Upper lobe of right lung (tissue), 1 donor: ENCODE results near the gene GLO1. TPM values are rescaled to one million over a fixed set of nuclear protein-coding genes. Genes with fewer than 3 reads are reported as not detected.
A peak's percentile ranks its signal among the peaks of the same experiment; 100 is the strongest.

Source experiments
- ATAC-seq: fragments of 200-7000 bp; cut with Tn5 transposase; one replicate; pipeline ENCODE4 v1.9.1; 2020; ENCODE audit warnings: mild to moderate bottlenecking, moderate library complexity
- DNase-seq: peaks from one replicate; pipeline ENCODE4 v3.0.0-alpha.2; 2020
- H3K27ac ChIP-seq: fragments of 200-600 bp; one replicate; pipeline ENCODE4 v1.8.0; 2022
- H3K27me3 ChIP-seq: fragments of 200-600 bp; one replicate; pipeline ENCODE4 v1.8.0; 2022; ENCODE audit warnings: mild to moderate bottlenecking
- H3K36me3 ChIP-seq: fragments of 200-600 bp; one replicate; pipeline ENCODE4 v1.8.0; 2022
- H3K4me1 ChIP-seq: fragments of 200-600 bp; one replicate; pipeline ENCODE4 v1.8.0; 2022
- H3K4me3 ChIP-seq: fragments of 200-600 bp; one replicate; pipeline ENCODE4 v1.8.0; 2022; ENCODE audit warnings: mild to moderate bottlenecking
- H3K9me3 ChIP-seq: fragments of 200-600 bp; one replicate; pipeline ENCODE4 v1.8.0; 2022
- intact Hi-C: fragments of 100-400 bp; cut with DNase I; formaldehyde crosslinking; loops from one replicate; pipeline ENCODE4 v1.11.0; 2022
- long read RNA-seq: library from polyadenylated mRNA; unstranded; transcript quantifications from one replicate; pipeline ENCODE4 v2.0.0, GENCODE V29; 2021
- total RNA-seq: library from RNA; stranded (reverse); fragmentation: NEBNext Ultra II Directional; extraction: Animal tissue kit (Norgen Biotek cat#: 25700); gene quantifications from one replicate; pipeline ENCODE4 v1.2.1, GENCODE V29; 2021
- TF ChIP-seq, protein P1 (sequence below): fragments of 200-600 bp; IDR thresholded peaks from one replicate; pipeline ENCODE4 v1.8.0; 2022; ENCODE audit warnings: antibody characterized with exemption
- donor health status: DM: no; HTN: yes; CAD: no; lungs with severe emphysema.

Gene GLO1
- total RNA-seq, result 91.4 TPM
- long read RNA-seq, transcript GLO1-201 (6 exons, 2,012 nt), result major isoform, 125 of 131 reads
- long read RNA-seq, partial matches to known transcripts, result 3 of 131 reads
- long read RNA-seq, other reads (novel, unspliced or antisense), result 3 of 131 reads

DNA sequence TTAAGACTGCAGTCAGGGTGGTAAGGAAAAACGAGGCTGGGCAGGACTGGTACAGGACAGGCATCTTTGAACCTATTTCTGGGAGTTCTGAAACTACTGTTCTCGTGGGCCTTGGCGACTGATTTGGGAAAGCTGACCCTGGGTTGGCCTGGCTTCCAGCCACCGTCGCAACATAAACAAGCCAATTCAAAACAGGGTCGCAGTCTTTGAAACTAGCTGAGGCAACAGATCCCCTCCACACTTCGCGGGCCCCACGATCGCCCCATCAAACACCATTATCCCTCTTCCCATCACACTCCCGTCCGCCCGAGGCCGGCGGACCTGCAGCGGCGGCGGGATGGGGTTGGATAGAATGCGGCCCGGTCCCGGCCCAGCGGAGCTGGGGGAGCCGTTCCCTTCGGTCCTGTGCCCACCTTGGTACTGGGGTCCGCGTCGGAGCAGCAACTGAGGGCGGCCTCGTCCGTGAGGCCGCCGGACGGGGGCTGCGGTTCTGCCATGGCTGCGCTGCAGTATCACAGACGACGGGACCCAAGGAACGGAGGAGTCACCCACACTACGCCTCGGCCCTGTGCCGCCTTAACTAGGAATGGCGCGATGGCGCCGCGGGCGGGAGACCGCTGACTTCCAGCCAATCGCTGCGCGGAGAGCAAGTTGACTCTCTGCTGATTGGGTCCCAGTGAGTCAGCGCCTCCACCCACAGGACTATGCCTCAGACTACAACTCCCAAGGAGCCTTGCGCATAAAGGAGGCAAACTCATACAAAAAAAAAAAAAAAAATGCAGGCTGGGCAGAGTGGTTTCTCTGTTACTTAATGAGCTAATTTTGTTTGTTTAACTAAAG, at the start of gene GLO1:
GLO1 (minus strand) TSS at position 588 of the 840 bp plus-strand sequence; CDS start at position 497, 91 bp downstream.
- intact Hi-C loops, result no loop called here
- DNase-seq (peak; percentile 98), ATAC-seq (peak; percentile 100)
- H3K27me3 ChIP-seq, result no peaks in the 10 kb centered on the region
- H3K36me3 ChIP-seq, result no peaks in the 10 kb centered on the region
- peaks cover 3% of the 10 kb centered on the region for H3K9me3 ChIP-seq
- H3K4me3 ChIP-seq, result peak within 1 kb of the TSS; percentile 88
- H3K4me1 ChIP-seq, result no peaks in the 10 kb centered on the region
- TF ChIP-seq, protein P1, sequence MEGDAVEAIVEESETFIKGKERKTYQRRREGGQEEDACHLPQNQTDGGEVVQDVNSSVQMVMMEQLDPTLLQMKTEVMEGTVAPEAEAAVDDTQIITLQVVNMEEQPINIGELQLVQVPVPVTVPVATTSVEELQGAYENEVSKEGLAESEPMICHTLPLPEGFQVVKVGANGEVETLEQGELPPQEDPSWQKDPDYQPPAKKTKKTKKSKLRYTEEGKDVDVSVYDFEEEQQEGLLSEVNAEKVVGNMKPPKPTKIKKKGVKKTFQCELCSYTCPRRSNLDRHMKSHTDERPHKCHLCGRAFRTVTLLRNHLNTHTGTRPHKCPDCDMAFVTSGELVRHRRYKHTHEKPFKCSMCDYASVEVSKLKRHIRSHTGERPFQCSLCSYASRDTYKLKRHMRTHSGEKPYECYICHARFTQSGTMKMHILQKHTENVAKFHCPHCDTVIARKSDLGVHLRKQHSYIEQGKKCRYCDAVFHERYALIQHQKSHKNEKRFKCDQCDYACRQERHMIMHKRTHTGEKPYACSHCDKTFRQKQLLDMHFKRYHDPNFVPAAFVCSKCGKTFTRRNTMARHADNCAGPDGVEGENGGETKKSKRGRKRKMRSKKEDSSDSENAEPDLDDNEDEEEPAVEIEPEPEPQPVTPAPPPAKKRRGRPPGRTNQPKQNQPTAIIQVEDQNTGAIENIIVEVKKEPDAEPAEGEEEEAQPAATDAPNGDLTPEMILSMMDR, result no peak
- H3K27ac ChIP-seq, result peak within 1 kb of the TSS; percentile 95

DNA sequence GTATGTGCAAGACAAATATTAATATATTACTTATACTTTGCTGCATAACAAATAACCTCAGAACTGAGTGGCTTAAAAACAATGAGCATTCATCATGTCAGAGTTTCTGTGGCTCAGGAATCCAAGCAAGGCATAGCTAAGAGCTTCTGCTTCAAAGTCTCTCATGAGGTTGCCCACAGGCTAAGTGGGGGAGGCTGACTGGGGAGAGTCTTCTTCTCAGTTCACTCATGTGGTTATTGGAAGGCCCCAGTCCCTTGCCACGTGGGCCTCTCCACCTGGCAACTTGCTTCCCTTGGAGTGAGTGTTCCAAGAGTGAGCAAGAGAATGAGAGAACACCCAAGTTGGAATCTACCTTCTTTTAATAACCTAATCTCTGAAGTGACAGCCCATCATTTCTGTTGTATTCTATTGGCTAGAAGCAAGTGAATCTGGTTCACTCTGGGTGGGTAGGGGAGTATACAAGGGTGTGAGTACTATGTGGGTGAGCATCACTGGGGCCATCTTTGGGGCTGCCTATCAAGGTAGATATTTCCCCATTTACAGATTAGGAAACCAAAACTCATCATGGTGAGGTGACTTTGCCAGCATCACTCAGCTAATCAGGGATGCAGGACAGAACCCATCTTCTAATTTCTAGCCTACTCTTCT, 48.1 kb upstream of the GLO1 start:
- TF ChIP-seq, protein P1, result no peak
- Histone ChIP-seq H3K4me3 (no peak overlapping the region), H3K27ac (no peak overlapping the region), H3K36me3 (no peaks in the 10 kb centered on the region), H3K9me3 (no peaks in the 10 kb centered on the region), H3K4me1 (no peaks in the 10 kb centered on the region), H3K27me3 (no peaks in the 10 kb centered on the region)
- intact Hi-C loops, result no loop called here
- DNase-seq, result no peak
- no peak for ATAC-seq

DNA sequence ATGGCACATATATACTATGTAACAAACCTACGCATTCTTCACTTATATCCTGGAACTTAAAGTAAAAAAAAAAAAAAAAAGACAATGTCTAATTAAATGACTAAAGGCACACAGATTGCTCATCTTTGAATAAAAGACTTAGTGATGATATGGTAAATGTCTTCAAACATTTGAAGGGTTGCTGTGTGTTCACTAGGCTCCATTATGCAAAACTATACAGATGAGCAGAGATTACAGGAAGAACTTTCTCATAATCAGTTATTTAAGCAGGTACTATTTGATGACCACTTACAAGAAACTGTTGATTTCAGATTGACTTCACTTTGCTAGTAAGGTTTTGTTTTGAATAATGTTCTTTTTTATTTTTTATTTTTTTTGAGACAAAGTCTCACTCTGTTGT, 46.5 kb upstream of the GLO1 start:
- DNase-seq (no peak), ATAC-seq (no peak)
- H3K4me1 ChIP-seq, result no peaks in the 10 kb centered on the region
- H3K36me3 ChIP-seq, result no peaks in the 10 kb centered on the region
- intact Hi-C loops, result no loop called here
- TF ChIP-seq, protein P1, result no peak
- H3K27ac ChIP-seq, result no peak overlapping the region
- H3K9me3 ChIP-seq, result no peaks in the 10 kb centered on the region
- H3K4me3 ChIP-seq, result no peak overlapping the region
- no peaks in the 10 kb centered on the region for H3K27me3 ChIP-seq

DNA sequence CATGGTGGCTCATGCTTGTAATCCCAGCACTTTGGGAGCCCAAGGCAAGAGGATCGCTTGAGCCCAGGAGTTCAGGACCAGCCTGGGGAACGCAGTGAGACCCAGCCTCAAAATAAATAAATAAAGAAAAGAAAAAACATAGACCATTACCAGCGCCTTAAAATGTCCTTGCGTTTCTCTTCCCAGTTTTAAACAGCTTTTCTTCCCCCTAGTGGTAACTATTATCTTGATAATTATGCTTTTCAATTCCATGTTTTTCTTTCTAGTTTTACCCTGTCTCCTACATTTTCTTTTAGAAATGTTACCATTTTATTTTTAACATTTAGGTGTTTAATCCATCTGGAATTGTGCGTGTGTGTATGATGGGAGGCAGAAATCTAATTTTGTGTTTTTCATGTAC, 36.6 kb upstream of the GLO1 start:
- H3K4me1 ChIP-seq, result peaks cover 3% of the 10 kb centered on the region
- H3K4me3 ChIP-seq, result no peak overlapping the region
- intact Hi-C loops, result no loop called here
- TF ChIP-seq, protein P1, result peak; percentile 37
- H3K9me3 ChIP-seq, result no peaks in the 10 kb centered on the region
- no peaks in the 10 kb centered on the region for H3K36me3 ChIP-seq
- DNase-seq (no peak), ATAC-seq (no peak)
- H3K27ac ChIP-seq, result no peak overlapping the region
- H3K27me3 ChIP-seq, result no peaks in the 10 kb centered on the region

DNA sequence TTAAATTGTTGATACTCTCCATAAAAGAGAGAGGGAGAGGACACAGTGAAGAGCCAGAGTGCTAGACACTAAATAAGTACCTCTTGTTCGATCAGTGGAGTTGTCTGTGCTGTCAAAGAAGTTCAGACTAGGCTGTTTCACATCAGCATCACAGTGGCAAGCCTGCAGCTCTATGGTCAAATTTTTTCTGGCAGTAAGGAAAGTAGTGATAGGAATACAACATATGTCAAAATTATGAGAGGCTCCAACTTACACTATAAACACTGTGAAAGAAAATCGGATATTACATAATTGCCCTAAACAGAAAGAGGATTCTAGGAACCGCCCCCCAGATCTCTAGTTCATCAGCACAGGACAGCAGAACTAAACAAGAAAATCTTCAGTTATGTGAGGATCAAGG, 35.3 kb upstream of the GLO1 start:
- TF ChIP-seq, protein P1, result no peak
- no peak overlapping the region for H3K4me3 ChIP-seq
- no peaks in the 10 kb centered on the region for H3K36me3 ChIP-seq
- H3K27ac ChIP-seq, result no peak overlapping the region
- H3K4me1 ChIP-seq, result peaks cover 3% of the 10 kb centered on the region
- DNase-seq (no peak), ATAC-seq (no peak)
- H3K27me3 ChIP-seq, result no peaks in the 10 kb centered on the region
- no peaks in the 10 kb centered on the region for H3K9me3 ChIP-seq
- intact Hi-C loops, result no loop called here
